D341Med (cell line): ENCODE data around the gene SLC25A22.
A peak's percentile ranks its signal among the peaks of the same experiment; 100 is the strongest.

Source experiments
- DNase-seq: peaks from one replicate; pipeline ENCODE4 v3.0.0; 2012; ENCODE audit warnings: low spot score

SLC25A22 gene

DNA sequence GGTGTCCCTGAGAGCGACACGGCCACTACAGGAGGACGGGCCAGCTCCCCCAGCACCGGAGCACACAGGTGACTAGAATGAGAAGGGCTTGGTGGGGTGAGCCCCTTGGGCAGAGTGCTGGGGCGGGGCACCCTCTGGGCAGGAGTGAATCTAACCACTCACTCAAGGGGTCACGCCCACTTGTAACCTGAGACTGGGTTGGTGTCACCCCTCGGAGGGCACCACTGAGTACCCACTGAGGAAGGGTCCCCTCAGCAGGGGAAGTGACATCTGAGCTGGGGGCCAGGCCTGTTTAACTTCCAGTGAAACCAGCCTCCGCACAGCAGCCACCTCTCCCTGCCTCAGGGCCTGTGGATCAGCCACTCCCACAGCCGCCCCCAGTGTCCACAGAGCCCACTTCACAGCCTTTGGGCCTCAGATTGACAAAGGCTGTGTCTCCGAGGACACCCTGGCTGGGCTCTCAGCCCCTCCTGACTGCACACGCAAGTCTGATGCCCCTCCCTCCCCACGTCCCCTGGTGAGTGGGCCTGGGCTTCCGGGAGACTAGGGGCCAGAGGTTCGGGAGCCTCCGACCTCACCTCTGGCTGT lies 26.4 kb downstream of the SLC25A22 start:
- no peak for DNase-seq

DNA sequence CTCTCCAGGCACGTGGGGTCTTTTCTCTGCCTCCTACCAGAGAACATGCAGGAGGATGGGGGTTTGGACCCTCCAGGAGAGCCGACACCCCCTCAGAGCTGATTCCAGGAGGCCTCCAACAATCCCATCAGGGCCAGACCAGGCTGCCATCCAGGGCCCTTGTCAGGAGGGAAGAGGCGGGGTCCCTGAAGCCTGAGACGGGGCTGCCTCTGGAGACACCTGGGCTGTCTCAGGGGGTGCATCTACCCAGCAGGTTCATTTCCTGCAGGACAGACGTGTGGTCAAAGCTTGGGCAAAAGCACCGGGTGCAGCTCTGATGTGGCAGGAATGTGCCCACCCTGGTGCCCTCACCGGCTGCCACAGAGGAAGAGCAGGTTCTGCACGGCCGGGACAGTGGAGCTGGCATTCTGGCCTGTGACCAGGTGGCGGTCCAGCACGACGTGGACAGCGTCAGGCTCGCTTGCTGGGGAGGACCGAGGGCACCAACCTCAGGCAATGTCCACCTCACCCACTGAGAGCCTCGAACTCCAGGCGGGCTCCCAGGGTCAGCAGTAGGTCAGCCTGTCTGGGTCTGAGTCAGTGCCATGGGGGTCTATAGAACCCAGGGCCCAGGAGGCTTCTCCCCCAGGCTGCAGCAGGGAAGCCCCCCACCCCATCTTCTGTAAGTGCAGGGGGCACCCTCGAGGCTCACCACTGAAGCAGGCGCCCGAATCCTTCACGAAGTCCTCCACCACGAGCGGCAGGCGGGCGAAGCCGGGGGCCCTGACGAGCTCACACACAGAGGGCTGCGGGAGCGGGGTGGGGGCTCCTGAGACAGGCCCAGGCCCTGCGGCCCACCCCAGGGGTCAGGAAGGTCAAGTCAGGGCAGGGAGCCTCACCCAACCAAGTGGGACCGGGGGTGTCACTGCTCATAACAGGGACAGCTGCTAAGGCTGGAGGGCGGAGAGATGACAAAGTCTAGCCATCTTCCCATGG lies 27.2 kb downstream of the SLC25A22 start:
- no peak for DNase-seq

DNA sequence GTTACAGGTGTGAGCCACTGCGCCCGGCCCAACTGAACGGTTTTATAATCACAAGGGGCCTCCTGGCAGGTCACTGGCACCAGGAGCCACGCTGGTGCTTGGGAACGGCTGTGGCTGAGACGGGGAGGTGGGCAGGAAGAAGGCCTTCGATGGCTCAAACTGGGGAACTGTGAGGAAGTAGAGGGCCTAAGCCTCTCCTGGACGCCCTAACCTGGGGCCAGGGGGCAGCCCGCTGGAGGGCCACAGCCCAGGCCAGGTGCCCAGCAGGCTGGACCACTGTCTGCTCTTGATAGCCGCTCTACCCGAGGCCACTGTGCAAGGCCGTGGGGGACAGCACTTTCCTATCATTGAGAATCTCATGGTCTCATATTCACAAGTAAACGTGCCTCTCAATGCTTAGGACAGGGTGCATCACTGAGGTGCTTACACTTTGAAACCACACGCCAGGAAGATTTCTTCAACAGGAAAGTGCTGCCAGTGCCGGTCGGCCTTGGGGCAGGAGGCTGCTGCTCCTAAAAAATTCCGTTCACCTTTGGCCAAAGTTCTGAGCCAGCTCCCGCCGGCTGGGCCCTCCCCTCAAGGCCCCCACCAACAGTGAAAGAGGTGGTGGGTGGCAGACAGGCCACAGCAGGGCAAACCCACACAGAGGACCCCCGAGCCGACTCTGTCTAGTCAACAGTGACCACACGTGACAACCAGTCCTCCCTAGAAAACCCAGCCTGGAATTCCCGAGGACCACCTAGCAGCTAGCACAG lies 28.0 kb downstream of the SLC25A22 start:
- no peak for DNase-seq

DNA sequence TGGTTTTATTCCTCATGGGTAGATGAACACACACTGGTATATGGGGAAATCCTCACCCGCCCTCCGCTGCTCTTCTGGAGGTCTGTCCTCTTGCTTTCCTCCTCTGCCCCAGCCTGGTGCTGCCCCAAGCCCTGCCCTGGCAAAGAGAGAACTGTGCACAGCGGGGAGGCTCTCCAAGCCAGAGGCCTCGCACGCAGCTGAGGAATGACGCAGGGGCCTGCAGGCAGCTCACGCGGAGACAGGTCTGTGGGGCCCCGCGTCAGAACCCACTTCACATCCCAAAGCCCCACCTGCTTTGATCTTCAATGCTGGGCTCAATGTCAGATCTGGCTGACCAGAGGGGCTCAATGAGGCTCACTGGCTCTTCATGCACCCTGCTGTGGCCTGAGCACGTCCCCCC lies 30.8 kb downstream of the SLC25A22 start:
- no peak for DNase-seq

DNA sequence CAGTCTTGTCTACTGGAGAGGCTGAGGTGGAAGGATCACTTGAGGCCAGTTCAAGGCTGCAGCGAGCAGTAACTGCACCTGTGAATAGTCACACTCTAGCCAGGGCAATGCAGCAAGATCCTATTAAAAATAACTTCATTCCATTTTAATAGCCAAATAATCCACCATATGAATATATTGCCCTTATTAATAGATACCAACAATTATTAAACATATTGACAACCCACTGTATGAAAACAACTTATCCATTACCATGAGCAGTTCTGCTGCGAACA lies 31.2 kb downstream of the SLC25A22 start:
- no peak for DNase-seq

GRCh38 chr11:766106-766935 lies 31.8 kb downstream of the SLC25A22 start:
- DNase-seq = no peak

GRCh38 chr11:765802-766091 lies 32.3 kb downstream of the SLC25A22 start:
- DNase-seq = no peak

GRCh38 chr11:765025-765801 lies 32.9 kb downstream of the SLC25A22 start:
- peak; percentile 83 for DNase-seq

DNA sequence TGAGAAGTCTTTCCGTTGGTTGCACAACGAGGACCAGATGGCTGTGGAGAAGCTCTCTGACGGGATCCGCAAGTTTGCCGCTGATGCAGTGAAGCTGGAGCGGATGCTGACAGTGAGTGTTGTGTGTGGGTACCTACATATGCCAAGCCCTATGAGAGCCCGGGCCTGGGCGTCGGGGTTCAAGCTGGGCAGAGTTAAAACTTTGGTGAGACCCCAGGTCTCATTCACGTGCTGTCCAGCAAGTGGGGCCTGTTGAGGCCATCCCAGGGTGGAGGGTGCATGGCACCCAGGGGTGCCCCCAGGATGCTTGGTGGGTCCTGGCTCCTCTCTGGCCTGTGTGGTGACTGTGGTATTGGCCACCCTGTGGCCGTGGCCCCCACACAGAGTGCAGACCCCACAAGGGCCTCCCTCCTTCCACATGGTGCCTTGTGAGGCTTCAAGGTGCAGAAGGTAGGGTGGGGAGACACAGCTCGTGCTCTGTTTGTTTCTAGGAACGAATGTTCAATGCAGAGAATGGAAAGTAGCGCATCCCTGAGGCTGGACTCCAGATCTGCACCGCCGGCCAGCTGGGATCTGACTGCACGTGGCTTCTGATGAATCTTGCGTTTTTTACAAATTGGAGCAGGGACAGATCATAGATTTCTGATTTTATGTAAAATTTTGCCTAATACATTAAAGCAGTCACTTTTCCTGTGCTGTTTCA lies 33.6 kb downstream of the SLC25A22 start:
- DNase-seq = no peak

- peak; percentile 36 for DNase-seq
These were observed 34.3 kb downstream of the SLC25A22 start for GRCh38 chr11:763549-764321.

DNA sequence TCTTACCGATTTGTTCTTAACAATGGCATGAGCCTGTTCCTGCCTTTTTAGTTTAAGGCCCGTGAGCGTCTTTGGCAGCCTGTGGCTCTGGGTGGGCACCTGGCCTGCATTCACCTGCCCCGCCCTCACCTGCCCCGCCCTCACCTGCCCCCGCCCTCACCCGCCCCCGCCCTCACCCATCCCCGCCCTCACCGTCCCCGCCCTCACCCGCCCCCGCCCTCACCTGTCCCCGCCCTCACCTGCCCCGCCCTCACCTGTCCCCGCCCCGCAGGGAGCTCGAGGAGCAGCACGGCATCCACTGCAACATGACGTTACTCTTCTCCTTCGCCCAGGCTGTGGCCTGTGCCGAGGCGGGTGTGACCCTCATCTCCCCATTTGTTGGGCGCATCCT lies 35.0 kb downstream of the SLC25A22 start:
- peak; percentile 38 for DNase-seq

DNA sequence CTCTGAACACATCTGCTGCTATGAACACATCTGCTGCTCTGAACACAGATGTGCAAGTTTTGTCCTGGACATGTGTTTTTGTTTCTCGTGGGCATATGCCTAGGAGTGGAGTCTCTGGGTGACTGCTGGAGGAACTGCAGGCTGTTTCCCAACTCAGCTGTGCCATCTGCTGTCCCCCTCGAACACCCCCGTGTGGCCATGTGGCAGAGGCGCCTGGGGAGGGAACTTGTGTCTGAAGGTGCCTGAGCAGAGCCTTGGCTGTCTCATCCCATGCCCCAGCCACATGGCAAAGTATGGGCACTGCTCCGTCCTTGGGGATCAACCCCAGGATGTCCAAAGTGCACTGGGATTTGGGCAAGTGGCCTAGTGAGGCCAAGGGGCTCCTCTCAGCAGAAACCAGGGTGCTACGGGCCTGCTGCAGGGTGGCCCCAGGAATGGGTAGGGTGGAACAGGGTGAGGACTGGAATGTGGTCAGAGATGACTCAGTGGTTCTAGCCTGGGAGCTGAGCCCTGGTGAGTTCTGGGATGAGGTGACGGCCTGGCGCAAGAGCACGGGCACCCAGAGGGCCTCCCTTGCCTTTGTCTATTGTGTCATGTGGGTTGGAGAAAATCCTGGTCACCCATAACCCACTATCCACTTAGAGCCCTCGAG lies 35.5 kb downstream of the SLC25A22 start:
- DNase-seq = peak; percentile 88

GRCh38 chr11:761526-762108 lies 36.5 kb downstream of the SLC25A22 start:
- DNase-seq = no peak

GRCh38 chr11:760236-760635 lies 37.8 kb downstream of the SLC25A22 start:
- no peak for DNase-seq

DNA sequence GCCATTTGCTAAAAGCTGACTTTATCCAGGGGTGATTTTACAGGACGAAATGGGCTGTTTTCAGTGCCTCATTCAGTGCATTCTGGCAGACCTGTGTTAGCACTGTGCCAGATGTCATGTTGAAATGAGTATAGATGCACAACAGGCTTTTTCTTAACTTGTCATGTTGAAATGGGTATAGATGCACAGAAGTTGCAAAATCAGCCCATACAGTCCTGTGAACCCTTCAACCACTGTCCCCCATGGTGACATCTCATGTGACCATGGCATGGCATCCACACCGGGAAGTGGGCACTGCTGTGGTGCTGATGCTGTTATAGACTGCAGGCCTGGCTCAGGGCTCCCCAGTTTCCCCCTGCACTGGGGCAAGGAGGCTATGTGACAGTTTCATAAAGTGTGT lies 48.4 kb downstream of the SLC25A22 start:
- no peak for DNase-seq

- no peak for DNase-seq
These were observed 50.1 kb downstream of the SLC25A22 start for GRCh38 chr11:748007-748359.

GRCh38 chr11:747158-748006 lies 50.7 kb downstream of the SLC25A22 start, which contains the start of gene TALDO1:
TSS of gene TALDO1 (plus strand) at chr11:747464. CDS start at chr11:747482, 18 bp downstream.
- DNase-seq = peak; percentile 98
